DOHH2 (cell line): Measurements from ENCODE around the gene CCDC137.

Source experiments
- EZH2phosphoT487 ChIP-seq: fragments of 200-600 bp; sonication (generic); IDR thresholded peaks from 2 replicates; pipeline ENCODE4 v1.6.1; 2017; ENCODE audit warnings: borderline replicate concordance, mild to moderate bottlenecking, antibody characterized with exemption, low read length, moderate library complexity, mixed read lengths
- TF ChIP-seq, protein P1 (sequence below): fragments of 200-600 bp; sonication (generic); IDR thresholded peaks from one replicate; pipeline ENCODE4 v1.5.1; 2014; ENCODE audit warnings: antibody characterized with exemption, mild to moderate bottlenecking, low read depth, low read length; ENCODE audit not compliant: poor library complexity, severe bottlenecking

DNA sequence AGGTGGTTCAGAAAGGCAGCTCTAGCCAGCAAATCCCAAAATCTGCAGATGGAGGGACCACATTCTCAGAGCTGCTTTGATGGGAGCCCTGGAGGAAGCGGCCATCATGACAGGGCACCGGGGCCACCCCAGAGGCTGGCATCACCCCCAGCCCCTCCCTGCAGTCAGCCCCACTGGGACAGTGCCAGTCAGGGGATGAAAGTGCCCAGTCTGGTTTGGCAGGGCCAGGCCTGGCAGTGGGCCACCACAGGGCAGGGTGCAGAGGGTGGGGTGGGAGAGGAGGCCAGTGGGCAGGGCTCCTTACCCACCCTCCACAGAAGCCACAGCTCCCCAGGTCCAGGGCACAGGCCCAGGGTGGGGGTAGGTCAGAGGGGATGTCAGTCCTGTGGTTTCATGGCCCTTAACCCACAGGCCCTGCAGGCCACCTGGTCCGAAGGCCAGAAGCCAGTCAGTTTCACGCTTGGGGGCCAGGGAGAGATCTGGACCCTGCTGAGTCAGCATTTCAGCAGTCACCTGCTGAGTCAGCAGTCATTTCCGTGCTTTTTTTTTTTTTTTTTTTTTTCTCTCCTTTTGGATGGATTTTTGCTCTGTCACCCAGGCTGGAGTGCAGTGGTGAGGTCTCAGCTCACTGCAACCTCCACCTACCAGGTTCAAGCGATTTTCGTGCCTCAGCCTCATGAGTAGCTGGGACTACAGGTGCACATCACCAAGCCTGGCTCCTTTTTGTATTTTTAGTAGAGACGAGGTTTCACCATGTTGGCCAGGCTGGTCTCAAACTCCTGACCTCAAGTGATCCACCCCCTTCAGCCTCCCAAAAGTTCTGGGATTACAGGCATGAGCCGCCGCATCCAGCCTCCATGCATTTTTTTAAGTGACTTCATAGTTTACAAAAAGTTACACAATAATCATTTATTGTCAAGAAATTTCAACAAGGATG, 55.9 kb downstream of the CCDC137 start:
- TF ChIP-seq EZH2phosphoT487, result no peak
- TF ChIP-seq, protein P1, sequence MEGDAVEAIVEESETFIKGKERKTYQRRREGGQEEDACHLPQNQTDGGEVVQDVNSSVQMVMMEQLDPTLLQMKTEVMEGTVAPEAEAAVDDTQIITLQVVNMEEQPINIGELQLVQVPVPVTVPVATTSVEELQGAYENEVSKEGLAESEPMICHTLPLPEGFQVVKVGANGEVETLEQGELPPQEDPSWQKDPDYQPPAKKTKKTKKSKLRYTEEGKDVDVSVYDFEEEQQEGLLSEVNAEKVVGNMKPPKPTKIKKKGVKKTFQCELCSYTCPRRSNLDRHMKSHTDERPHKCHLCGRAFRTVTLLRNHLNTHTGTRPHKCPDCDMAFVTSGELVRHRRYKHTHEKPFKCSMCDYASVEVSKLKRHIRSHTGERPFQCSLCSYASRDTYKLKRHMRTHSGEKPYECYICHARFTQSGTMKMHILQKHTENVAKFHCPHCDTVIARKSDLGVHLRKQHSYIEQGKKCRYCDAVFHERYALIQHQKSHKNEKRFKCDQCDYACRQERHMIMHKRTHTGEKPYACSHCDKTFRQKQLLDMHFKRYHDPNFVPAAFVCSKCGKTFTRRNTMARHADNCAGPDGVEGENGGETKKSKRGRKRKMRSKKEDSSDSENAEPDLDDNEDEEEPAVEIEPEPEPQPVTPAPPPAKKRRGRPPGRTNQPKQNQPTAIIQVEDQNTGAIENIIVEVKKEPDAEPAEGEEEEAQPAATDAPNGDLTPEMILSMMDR, result no peak
